TTC549 (cell line): ENCODE measurements around the gene PRKCB.

ENCODE experiments used
- FAIRE-seq: peaks from 2 replicates; lab custom pipeline; 2012; peaks lifted over from hg19 to GRCh38; lab: Jason Lieb, UNC

Gene PRKCB

DNA sequence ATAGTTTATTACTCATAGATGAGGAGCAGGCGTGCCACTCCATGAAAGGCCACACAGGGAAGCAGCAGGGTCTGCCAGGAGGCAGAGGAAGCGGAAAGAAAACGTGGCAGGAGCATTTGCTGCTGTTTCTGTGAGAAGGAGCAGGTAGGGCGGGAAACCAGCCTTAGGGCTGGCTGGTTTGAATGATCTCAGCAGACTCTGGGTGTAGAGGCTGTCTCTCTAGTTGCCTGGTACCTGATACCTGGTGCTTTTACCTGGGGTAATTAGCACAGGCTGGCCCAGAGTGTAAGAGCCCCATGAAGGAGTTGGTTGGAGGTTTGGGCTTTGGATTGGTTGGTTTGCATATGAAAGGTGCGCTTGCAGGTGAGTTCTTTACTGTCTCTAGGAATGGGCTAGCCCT, 215.3 kb downstream of the PRKCB start:
- no peak for FAIRE-seq

GRCh38 chr16:24052329-24053098, 216.7 kb downstream of the PRKCB start:
- FAIRE-seq, result no peak

DNA sequence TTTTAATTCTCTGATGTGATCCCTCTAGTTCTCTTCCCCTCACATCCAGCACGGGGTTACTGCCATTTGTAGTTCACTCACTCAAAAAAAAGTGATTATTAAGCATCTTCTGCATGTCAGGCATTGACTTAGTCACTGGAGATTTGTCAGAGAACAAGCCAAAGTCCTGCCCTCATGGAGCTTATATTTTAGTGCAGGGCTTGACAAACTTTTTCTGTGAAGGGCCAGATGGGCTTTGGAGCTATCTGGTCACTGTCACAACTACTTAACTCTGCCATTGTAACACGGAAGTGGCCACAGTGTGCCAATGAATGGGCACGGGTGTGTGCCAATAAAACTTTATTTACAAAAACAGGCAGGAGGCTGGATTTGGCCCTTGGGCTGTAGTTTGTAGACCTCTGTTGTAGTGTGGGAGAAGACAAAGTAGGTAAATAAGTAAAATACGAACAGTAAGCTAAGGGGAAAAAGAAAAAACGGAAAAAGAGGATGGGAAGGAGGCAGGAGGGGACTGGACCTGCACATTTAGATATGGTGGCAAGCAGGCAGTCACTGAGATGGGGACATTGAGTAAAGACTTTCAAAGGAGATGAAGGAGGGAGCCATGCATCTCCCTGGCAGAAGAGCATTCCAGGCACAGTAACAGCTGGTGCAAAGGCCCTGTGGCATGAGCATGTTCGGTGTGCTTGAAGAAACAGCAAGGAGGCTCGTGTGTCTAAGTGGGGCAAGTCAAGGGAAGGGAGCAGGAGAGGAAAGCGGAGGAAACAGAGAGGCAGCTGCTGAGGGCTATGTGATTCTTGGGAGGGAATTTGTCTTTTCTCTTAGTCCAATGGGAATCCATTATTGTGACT, 217.5 kb downstream of the PRKCB start:
- no peak for FAIRE-seq

DNA sequence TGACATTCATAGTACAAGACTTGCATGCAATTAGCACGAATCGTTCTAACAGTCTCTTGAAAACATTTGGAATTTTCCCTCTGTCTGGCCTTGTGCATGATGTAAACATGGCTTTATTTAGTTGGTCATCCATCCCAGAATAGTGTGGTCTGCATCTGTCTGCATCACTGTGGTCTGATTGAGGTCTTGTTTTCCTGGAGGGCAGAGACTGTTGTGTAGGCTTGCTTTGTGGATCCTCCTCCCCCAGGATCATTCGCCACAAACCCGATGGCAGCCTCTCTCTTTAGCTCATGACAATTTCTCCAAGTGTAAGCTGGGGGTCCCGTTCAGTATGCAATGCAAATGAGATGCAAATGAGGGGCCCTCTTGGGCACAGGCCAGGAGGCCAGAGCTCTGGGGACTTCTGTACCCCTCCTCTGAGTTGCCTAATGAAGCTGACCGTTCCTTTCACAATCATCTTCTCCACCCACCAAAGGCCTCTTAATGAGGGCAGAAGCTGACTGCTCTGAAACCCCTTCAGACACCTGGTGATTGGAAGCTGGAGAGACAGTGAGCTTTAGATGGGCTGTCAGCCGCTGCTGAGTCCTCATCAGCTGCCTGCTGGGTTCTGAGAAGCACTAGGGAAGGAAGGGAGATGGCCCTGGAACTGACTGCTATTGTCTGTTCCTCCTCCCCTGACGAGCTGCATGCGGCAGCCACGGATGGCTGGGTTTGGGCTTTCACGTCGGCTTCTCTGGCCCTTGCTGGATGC, 219.1 kb downstream of the PRKCB start:
- FAIRE-seq, result no peak

DNA sequence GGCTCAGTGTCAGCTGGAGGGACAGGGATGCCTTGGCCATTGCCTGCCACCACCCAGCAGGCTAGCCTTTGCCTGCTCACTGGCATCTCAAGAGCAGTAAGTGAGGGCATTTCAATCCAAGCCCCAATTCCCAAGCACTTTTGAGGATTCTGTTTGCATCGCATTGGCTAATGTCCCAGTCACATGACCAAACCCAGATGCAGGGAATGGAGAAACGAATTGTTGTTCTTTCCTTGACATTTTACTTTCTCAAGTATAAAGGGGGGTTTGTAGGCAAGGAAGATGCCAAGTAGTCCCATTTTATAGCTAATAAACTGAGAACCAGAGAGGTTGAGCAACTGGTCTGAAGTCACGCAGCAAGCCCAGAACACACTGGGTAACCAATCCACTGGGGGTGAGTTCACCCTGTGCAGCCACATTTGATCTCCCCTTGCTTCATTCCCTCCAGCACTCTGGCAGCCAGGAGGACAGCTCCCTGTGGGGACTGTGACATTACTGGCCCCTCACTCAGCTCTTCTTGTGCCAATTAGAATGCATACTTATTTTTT, 226.6 kb downstream of the PRKCB start:
- no peak for FAIRE-seq

- no peak for FAIRE-seq
Observed at GRCh38 chr16:24069036-24069590, 233.3 kb downstream of the PRKCB start.

GRCh38 chr16:24070851-24071250, 235.1 kb downstream of the PRKCB start:
- FAIRE-seq, result no peak

DNA sequence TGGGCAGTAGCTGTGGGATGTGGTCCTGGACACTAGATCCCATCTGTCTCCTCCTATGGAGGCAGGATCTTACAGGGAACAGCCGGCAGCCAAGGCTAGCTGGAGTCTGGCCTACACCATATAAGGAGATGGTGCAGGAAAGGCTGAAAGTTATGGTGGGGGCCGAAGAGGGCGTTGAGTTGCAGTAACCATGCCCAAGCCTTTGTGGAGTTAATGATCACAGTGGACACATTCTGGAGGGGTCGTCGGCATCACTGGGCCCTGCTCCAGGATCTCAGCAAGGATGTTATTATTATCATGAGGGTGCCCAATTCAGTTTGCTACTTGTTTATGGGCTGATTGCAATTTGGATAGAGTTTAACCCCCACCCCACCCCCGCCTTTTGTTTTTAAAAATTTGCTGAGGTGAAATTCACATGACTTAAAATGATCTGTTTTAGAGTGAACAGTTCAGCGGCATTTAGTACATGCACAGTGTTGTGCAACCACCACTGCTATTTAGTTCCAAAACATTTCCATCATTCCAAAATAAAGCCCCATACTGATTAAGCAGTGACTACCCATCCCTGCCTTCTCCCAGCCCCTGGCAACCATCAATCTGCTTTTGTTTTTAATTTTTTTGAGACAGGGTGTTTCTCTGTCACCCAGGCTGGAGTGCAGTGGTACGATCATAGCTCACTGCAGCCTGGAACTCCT, 236.0 kb downstream of the PRKCB start:
- FAIRE-seq, result no peak

GRCh38 chr16:24073321-24073720, 237.5 kb downstream of the PRKCB start:
- no peak for FAIRE-seq

- no peak for FAIRE-seq
Observed at GRCh38 chr16:24074574-24074973, 238.8 kb downstream of the PRKCB start.

GRCh38 chr16:24075302-24075701, 239.5 kb downstream of the PRKCB start:
- no peak for FAIRE-seq

DNA sequence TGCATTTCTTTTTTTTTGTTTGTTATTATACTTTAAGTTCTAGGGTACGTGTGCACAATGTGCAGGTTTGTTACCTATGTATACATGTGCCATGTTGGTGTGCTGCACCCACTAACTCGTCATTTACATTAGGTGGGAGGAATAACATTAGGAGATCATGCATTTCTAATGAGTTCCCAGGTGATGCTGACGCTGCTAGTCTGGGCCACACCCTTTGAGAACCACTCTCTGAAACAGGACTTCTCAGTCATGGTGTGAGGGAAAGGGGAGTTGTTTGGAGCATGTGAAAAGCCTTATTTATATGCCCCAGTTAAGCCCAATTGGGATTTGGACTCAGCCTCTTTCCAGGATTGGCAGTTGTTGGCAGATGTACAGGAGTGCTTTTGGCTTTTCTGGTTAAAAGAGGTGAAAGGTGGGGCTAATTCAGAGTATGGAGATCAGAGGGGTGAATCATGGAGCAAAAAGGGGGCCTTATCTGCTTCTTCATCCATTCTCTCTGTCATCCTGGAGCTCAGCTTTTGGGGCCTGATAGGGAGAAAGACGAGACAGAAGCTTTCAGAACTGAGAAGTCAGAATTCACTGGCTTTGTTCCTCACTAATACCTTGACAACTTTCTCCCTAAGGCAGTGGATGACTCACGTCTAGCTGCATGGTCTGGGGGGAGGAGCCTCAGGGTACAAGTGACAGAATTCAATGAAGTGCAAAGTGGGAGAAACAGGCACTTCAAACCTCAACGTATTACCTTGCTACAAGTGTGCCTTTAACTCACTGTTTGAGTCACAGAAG, 240.3 kb downstream of the PRKCB start:
- no peak for FAIRE-seq

- no peak for FAIRE-seq
Observed at GRCh38 chr16:24077292-24077691, 241.5 kb downstream of the PRKCB start.

DNA sequence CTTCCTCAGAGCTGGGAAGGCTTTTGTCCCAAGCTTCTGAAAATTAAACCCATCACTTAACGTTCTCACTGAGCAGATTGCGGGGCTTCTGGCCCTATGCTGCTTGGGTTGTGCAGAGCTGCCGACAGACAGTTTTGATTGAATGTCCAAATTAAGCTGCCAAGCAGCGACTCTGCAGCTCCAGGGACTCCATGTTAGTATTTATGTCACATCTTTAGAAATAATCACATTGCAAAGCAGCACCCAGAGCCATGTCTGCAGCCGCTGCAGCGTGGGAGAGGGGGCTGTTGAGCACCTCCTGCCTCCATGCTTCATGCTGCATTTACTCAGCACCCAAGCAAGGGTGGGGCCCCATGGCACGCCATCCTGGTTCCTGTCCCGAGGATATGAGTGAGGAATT, 242.2 kb downstream of the PRKCB start:
- no peak for FAIRE-seq

- no peak for FAIRE-seq
Observed at GRCh38 chr16:24085666-24086065, 249.9 kb downstream of the PRKCB start.

GRCh38 chr16:24087891-24088410, 252.2 kb downstream of the PRKCB start:
- FAIRE-seq, result no peak

DNA sequence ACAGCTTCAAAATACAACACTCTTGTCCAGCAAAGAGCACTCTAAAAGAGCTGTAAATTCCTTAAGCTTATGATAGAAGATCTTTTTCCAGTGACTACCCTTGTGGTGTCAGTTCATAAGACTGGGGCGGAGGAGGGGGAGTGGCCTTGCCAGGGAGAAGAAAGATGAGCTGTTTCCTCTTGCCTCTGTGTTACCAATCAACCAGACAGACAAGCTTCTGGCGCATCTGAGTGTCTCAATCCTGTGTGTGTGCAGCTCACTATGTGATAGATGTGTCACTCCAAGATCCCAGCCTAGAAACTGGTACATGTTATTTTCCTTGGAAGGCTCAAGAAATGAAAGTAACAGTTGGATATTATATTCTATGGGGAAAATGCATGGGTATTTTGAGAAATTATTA, 253.0 kb downstream of the PRKCB start:
- no peak for FAIRE-seq

- no peak for FAIRE-seq
Observed at GRCh38 chr16:24091125-24091524, 255.3 kb downstream of the PRKCB start.

DNA sequence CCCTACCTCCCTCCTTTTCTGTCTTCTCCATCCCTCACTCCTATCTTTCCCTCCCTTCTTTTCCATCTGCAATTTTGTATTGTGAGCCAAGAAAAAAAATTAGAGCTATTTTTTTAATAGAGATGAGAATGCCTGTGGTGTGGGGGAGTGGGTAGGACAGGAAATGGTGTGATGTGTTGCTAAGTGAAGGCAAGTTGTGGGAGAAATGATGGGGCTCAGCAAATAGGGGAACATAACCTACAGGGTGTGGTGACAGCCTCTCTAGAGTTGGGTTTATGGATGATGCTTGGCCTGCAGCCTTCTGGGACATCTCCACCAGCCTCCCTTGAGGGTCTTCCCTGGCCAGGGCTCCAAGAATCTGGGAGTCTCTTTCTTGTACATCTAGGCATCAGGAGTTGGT, 257.3 kb downstream of the PRKCB start:
- no peak for FAIRE-seq

- no peak for FAIRE-seq
Observed at GRCh38 chr16:24094660-24095059, 258.9 kb downstream of the PRKCB start.

DNA sequence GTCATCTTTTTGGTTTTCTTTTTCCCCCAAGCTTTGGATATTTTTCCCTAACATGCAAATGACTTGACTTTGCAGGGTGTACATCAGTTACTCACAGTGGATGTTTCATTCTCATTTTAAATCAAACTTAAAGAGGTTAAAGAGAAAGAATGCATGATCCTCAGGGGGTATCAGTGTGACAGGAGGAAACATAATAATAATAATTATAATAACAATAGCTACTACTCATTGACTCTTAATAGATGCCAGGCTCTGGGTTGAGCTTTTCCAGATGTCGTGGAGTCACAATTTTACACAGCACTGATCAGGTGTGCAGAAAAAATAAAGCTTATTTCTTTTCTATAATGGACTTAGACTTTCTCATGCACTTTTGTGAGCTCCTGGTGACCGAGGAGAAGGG, 263.1 kb downstream of the PRKCB start:
- FAIRE-seq, result no peak
